GM19324 (cell line): ENCODE data around the gene CDH23.

Source experiments
- ATAC-seq: cut with Tn5 transposase; IDR thresholded peaks from one replicate; pipeline ENCODE4 v1.9.1; 2021; ENCODE audit warnings: mild to moderate bottlenecking, moderate library complexity; ENCODE audit not compliant: unreplicated experiment, low FRiP score

CDH23 gene

DNA sequence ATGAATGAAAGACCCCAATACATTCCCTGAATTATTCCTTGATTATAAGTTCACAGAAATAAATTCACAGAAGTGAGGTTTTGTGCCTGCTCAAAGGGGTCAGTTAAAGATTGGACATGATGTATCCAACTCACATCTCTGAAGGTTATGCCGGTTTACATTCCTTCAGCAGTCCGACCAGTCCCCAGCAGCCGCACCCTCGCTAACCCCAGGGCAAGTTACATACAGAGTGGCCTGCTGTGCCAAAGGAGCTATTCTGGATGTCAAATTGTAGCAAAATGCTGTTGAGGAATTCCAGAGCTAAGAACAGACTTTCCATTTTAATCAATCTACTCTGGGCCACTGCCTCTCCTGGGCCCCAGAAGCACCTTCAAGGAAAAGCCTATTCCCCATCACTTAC is 434.0 kb downstream of the CDH23 start:
- ATAC-seq: no peak

DNA sequence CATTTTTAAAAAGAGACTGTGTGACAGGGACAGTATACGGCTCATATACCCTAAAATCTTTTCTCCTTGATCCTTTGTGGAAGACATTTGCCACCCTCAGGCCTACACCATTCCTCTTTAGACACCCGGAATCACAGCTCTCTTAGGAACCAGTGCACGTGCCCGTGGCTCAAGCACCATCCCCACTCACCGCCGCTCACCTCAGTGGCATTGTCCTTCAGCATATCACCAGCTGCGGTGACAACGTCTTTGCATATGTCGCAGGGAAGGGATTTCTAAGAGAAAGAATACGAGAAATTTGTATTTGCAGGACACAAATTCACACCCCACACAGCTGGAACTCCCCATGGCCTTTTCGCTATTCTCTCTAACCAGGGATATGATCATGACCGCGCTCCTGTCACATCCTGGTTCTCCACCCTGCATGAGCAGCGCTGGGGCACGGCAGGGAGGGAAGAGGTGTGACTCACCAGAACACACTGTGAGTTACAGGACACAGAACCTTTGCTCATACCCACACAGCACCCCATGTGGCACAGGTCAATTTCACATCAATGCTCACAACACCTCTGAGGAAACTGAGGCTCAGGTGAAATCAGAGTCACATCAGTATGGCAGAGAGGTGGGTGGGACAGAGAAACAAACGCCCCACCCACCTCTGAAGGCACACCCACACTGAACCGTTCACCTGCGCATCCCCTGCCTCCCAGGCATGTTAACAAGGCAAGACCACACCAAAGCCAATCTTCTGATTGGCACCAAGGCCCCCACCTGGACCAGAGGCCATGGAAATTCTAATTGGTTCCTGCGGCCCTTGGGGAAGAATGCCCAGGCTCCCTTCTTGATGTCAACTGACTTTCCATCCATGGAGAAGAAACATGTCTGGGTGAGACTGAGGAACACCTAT is 435.2 kb downstream of the CDH23 start:
- no peak for ATAC-seq

DNA sequence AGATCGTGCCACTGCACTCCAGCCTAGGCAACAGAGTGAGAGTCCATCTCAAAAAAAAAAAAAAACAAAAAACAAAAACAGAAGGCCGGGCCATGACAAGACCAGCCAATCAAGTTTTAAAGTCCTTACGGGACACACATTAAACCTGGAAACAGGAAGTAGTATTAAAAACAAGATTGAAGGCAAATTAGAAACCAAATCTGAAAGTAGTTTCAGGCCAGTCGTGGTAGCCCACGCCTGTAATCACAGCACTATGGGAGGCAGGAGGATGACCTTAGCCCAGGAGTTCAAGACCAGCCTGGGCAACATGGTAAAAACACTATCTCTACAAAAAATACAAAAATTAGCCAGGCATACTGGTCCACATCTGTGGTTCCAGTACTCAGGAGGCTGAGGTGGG is 436.2 kb downstream of the CDH23 start:
- ATAC-seq: no peak

DNA sequence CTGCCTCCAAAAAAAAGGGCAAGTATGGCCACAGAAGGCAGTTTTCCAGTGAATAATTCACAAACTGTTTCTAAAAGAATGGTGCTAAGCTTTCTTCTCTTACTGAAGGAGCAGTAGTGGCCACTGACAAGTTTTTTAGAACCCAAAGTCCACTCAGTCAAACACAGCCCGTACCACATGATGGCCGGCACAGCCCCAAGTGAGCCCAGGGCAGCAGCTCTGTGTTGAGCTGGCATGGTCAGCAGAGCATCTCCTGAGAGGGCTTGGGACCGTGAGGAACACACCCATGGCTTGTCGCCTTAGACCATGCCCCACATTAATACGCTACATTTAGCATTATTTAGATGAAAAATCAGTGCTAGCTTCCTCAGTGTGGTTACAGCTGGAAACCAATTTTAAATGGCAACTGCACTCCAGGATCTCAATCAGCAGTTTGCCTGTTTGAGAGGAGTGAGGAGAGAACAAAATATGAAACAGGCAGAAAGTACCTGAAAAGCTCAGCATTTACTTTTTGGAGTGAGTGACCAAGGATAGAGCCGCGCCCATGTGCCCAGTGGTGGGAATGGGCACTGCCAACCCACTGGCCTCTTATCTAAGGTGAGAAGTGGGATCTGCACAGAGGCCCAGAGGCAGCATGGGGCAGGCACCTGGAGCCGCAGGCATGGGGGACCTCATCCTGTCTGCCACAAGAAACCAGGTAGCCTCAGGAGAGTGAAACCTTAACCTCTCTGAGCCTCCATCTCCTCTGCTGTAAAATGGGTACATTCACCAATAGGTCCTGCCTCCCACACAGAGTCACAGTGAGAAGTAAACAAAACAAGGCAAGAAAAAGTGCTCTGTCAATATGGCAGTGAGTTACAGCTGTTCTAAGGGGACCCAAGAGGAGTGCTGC is 437.0 kb downstream of the CDH23 start:
- no peak for ATAC-seq

DNA sequence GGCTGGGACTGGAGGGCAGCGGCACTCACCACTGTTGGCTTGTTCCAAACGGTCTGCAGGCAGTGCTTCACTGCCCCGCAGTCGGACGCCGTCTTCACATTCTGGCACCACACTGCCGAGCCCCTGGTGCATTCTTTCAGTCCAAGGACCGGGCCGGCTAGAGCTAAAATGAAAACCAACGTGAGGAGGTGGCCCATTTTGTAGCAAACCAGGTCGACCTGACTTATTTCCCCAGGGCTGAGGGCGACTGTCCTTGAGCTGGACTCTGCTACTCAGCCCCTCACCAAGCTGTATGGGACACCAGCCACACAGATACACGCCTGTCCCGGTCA is 437.6 kb downstream of the CDH23 start:
- no peak for ATAC-seq

DNA sequence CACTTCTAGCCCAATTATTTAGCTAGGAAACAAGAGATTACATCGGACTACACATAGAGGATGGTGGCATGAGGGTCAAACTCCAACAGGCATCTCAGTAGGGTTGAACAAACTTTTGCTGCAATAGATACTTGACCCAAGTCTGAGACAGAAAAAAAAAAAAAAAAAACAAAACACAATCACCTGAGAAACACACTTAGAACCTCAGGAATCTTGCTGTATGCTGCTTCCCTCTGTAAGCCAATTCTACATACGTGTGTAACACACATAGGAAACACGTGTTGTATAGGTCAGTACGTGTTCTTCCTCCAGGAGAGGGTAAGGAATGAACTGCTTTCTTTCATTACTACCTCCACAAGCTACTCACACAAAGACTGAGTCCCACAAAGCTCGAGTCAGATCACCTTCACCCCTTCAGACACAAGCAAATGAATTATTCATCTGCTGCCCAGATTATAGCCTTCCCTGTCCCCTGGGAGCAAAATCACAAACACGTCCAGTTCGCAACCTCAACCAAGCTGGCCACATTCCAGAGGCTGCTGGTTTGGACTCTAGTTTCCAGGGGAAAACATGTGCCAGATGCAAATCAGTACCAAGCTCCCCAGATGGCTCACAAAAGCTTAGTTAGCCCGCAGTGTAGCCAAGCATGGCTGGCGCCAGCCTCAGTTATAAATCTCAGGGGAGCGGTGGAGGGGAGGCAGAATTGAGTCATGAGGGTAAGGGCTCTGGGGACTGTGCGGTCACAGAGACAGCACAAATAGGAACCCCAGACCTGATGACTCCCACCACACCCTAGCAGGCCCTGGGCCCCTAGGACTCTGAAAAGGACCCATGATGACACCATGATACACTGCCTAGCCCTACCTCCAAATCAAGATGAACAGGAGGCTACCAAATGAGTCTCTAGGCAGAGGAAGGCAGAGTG is 439.2 kb downstream of the CDH23 start:
- peak; percentile 91 for ATAC-seq

DNA sequence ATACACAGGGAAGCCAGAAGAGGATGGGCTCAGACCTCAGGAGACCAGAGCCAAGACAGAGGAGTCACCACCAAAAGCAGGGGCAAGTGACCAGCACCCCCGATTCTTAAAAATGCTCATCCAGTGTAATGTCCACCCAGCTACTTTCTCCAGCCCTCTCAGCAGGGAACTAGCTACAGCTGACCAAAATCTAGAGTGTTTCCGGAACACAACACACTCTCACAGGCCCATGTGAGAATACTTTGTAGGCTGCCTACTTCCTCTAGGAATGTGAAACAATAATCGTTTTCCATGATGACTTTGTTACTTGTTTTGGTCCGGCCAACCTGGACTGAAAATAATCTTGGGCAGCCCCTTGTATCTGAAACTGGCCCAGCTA is 439.9 kb downstream of the CDH23 start:
- ATAC-seq: peak; percentile 1

DNA sequence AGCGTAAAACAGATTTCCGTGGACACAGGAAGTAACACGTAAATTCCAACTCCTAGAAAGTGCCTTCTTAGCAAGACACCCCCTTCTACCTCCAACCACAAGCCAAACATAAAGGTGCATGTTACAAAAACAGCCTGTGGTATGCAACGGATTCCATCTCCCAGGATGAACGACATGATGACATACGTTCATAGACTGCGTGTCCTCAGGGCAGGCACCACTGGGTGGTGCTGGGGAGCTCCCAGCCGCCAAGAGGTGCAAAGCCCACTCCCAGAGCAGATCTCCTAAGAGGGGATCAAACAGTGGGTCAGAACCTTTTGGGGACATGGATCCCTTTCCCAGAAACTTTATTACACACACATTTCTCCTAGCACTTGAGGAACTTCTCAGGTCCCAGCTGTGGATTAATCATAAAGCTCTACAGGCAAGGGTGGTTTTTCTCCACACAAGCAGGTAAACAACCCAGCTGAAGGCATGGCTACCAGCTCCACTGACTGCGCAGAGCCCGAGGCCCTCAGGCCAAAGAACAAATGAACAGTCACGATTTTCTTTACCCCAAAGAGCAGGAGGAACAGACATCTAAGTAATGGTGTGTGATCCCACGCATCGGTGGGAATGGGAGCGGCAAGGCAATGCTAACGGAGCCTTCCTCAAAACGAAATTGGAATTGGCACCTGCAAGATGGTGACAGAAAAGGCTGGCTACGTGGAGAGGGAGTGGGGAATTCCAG is 440.5 kb downstream of the CDH23 start:
- ATAC-seq: no peak

DNA sequence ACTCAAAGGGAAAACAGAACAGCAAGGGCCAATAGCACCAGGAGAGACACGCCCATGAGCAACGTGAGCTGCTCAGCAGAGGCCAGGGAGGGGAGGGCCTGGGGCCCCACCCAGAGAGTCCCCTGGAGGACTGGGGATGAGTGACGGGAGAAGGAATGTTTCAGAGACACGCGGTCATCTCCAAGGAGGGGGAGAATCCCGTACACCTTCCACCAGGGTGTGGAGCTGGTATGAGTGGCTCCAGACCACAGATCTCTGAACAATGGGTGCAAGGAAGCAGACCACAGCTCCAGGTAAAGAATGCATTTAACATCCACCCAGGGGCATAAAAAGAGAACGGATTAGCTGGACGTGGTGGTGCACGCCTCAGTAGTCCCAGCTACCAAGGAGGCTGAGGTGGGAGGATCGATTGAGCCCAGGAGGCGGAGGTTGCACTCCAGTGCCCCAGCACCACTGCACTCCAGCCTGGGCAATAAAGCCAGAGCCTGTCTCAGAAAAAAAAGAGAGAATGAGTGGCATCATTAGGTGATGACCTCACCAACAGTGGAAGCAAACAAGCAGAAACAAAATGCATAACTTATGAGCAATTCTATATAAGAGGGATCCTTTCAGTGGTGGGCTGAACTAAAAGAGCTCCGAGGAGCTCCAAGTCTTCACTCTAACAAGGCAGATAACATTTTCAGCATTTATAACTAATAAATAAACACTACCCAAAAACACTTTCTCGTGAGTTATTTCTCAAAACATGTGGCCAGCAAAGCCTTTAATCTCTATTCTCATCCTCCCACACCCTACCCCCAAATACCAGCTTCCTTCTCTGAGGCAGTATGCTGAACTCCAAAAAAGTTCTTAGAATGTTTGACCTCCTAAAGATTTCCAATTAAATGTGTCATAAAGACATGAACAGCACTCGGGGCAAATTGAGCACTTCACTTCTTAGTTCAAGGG is 441.8 kb downstream of the CDH23 start:
- ATAC-seq: no peak

DNA sequence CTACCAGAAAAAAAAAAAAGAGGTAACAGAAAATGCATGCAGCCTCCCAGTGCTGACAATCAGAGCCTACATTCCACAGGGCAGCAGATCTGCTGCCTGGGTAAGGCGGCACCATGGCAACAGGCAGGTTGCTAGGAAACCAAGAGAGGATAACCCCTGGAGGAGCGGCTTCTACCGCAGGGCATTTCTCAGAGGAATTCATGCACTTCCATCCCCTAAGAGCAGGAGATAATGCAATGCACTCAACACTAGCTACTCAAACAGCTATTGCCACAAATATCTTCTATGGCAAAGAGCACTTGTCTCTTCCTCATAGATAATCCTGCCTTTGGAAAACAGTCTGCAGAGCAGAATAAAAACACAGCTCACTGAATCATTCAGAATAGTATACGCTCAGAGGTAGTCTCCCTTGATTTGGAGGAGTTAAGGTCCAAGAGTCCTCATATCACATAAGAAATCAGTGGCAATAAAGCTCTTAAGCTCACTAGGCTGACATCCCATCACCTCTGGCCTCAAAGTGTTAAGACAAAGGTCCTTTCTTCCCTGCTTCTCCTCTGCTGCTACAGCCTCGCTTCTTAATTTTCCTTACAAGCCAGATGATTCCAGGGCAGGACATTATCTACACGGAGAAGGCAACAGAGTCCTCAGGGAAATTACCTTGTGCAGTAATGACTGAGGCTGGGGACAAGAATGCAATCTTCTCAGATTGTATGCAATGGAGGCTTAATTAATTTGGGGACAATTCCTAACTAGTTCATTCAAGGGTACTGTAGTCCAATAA is 443.6 kb downstream of the CDH23 start:
- ATAC-seq: no peak

DNA sequence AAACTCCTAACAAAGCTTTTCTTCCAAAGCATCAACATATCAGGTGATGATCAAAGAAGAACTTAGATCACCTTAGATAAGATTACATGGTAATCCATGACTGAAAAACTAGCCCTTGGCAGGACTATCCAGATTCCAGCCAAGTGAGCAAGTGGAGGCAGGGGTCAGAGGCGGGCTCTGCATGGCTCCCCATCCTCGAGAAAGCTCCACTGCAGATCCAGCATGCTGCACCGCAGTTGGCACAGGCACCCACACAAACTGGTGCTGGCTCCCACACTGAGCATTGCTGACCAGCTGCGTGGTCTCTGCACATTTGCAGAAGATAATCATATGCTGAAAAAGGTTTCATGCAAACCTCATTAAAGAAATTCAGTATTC is 444.2 kb downstream of the CDH23 start:
- ATAC-seq: no peak

DNA sequence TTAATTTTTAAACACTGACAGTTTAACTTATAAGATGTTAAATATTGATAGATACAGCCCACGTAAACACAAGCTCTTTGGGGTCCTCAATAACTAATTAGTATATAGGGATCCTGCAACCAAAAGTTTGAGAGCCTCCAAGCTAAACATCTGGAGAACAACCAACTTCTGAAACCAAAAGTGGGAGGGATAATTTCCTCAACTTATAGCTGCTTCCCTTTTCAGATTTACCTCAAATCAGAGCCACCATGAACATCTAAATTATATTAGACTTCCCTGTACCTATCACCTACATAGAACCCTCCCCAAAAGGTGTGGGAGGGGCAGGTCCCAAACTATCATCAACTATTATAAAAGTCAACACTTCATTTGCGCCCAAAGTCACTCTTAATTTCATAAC is 445.7 kb downstream of the CDH23 start:
- ATAC-seq: no peak

DNA sequence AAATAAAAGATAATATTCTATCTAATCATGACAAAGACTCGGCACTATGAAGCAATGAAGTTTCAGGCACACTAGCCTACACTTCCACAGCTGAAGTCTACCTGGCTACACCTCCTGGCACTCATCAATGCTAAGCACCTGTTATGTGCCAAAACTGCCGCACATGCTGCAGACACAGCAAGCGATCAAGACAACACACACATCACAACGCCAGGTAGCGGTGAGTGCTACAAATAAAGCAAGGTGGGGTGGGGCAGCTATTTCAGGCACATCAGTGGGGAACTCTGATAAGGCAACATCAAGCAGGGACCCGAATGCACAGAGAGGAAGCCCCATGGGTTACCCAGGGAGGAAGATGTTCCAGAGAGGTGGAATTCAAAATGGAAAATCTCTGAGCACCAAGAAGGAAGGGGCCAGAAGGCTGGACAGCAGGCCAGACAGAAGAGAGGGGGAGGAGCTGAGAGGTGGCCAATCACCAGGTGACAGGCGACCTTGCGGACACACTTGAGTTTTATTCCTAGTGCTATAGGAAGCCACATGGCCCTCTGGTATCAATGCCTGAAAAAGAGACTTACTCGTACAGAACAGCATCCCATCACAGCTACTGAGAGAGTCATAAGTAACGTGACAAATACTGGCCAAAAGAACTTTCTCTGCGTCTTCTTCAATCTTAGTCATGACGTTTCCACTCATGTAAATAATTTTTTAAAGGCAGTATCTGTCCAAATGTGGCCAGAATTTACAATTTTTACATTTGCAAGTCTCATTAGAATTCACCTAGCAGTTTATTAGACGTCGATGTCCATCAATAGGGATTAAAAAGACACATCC is 446.4 kb downstream of the CDH23 start:
- no peak for ATAC-seq

DNA sequence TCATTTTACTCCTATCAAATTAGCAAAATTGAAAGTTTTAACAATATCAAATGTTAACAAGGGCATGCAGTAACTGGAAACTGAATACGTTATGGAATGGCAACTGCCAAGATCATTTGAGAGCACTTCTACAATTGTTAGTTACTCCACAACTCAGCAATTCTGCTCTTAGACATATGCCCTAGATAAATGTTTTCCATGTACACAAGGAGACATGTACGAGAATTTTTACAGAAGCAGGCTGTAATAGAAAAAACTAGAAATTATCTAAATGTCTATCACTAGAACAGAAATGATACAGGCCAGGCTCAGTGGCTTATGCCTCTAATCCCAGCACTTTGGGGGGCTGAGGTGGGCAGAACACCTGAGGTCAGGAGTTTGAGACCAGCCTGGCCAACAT is 447.4 kb downstream of the CDH23 start:
- ATAC-seq: no peak

DNA sequence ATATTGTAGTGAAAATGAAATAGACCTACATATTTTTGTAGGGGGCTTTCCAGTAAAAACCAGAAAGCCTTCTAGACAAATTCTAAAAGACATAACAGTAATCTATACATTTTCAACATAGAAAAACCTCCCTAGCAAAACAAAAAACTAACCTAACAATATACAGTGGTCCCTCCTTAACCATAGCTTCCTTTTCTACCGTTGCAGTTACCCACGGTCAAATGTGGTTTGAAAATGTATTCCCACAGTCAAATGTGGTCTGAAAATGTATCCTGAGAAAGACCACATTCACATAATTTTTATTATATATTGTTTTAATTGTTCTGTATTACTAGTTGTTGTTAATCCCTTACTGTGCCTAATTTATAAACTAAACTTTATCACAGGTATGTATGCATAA is 448.0 kb downstream of the CDH23 start:
- no peak for ATAC-seq

DNA sequence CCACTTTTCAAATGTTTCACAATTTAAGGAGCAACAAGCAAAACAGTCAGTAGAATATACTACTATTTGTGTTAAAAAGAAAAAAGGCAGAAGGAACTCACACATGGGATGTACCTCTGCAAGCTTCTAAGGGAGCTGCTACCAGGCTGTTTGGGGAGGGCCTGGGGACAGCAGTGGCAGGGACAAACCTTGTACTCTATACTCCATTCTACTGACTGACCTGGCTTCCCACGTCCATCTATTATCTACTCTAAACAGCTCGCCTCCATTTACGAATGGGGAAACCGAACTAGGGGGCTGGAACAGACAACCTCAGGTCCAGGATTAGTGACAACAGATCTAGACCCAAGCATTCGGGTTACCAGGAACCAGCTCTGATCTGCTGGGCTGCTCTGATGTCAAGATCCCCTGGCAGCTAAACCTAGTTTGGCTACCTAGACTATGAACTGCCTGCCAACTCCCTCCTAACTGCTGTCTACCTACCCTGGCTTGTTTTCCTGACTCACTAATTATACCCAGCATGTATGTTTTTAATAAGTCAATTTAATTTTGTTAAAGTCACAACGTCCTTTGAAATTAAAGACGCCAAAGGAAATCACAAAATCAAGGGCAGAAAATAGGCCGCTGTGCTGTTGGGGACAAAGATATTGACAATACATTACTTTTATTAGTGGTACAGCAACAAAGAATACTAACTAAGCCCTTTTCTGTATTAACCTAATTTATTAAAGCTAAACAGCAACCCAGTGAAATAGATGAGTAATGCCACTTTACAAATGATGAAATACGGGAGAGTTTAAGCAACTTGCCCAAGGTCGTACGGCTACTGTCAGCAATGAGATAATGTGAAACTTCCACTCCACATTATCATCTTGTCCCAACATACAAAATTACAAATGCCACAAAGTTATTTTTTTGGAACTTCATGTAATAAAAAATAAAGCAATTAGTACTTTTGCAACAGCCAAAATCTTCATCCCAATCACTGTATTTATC is 449.0 kb downstream of the CDH23 start:
- no peak for ATAC-seq
